ENCODE data around the gene FHIT.

Gene FHIT

DNA sequence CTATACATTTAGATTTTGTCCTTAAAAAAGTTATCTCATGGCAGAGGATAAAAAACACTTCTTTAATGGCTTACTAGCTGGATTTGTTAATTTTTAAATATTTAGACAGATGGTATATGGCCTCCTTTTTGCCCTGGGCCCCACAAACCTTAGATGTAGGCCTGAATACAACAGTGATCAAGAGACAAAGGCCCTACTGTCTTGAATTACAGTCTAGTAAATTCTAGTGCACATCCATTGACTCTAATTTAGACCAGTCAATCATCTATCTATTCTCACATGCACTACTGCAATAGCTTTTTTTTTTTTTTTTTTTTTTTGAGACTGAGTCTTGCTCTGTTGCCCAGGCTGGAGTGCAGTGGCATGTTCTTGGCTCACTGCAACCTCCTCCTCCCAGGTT is 452.8 kb downstream of the FHIT start:
- no peak overlapping the region for H3K4me3 ChIP-seq (ENCODE audit: low read depth, low read length)
- no peak for DNase-seq (ENCODE audit: low read depth)
- TF ChIP-seq, protein P1, sequence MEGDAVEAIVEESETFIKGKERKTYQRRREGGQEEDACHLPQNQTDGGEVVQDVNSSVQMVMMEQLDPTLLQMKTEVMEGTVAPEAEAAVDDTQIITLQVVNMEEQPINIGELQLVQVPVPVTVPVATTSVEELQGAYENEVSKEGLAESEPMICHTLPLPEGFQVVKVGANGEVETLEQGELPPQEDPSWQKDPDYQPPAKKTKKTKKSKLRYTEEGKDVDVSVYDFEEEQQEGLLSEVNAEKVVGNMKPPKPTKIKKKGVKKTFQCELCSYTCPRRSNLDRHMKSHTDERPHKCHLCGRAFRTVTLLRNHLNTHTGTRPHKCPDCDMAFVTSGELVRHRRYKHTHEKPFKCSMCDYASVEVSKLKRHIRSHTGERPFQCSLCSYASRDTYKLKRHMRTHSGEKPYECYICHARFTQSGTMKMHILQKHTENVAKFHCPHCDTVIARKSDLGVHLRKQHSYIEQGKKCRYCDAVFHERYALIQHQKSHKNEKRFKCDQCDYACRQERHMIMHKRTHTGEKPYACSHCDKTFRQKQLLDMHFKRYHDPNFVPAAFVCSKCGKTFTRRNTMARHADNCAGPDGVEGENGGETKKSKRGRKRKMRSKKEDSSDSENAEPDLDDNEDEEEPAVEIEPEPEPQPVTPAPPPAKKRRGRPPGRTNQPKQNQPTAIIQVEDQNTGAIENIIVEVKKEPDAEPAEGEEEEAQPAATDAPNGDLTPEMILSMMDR (IDR thresholded peaks at IDR 0.05; ENCODE audit: low read depth, low read length, missing control alignments) = no peak

DNA sequence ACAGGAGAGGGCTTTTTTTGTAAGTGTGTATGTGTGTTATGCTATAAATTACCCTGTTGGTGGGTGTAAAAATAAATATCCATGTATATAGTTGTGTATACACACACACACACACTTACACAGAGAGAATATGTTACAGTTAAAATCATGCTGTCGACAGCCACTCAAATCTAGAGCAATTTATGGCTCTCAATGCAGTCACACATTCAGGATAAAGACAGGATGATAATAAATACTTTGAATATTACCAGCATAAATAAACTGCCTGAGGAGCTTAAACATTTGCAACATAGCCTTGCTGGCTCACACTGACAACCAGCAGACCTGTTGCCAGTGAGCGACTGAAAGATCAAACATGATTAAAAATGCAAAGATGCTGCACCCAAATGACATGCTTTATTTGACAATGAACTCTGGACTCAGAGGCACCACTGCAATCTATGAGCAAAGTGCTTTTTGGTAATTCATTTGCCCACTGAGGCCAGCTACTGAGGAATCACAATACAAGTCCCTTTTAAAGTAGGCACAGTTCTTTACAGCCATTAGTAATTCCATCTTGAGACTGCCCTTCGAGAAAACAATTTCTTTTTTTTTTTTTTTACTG is 458.9 kb downstream of the FHIT start:
- no peak overlapping the region for H3K4me3 ChIP-seq (ENCODE audit: low read depth, low read length)
- TF ChIP-seq, protein P1 (IDR thresholded peaks at IDR 0.05; ENCODE audit: low read depth, low read length, missing control alignments) = no peak
- DNase-seq (ENCODE audit: low read depth) = no peak

DNA sequence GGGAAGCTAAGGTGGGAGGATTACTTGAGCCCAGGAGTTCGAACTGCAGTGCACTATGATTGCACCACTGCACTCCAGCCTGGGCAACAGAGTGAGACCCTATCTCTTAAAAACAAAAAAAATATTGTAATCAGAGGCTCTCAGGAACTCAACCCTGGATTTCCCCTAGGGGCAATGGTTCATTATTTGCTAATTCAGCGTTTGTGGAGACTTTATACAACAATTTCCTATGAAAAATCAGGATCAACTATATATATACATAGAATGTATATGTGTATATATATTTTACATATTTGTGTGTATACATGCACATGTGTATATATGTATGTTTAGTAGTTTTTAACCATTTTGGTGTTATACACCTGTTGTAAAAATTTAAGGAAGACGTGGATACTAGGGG is 463.1 kb downstream of the FHIT start:
- no peak for DNase-seq (ENCODE audit: low read depth)
- no peak overlapping the region for H3K4me3 ChIP-seq (ENCODE audit: low read depth, low read length)
- TF ChIP-seq, protein P1 (IDR thresholded peaks at IDR 0.05; ENCODE audit: low read depth, low read length, missing control alignments) = no peak

DNA sequence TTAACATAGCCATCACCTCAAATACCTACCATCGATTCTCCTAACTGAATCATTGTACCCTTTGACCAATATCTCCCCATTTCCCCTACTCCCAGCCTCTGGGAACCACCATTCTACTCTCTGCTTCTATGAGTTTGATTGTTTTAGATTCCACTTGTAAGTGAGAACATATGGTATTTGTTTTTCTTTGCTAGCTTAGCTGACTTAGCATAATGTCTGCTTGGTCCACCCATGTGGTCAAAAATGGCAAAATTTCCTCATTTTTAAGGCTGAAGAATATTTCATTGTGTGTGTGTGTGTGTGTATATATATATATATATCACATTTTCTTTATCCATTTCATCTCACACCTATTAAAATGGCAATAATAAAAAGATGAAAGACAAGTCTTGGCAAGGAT is 469.3 kb downstream of the FHIT start:
- DNase-seq (ENCODE audit: low read depth) = no peak
- TF ChIP-seq, protein P1 (IDR thresholded peaks at IDR 0.05; ENCODE audit: low read depth, low read length, missing control alignments) = no peak
- H3K4me3 ChIP-seq (ENCODE audit: low read depth, low read length) = no peak overlapping the region

DNA sequence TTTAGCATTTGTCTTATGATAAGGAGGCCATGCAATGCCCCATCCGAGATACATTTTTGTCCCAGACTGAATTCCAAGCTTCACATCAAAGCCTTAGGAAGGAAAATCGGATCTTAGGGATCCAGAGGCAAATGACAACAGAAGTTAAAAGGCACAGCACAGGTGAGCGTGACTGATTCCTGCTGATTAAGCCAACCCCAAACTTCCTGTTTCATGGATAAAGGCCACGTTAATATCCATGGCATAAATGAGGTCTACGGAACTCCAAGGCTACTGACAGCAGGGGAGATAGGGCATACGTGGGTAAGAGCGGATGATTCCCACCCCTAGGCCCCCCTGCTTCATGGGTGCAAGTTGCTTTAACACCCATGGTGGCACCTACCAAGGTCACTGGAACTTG is 471.6 kb downstream of the FHIT start:
- TF ChIP-seq, protein P1 (IDR thresholded peaks at IDR 0.05; ENCODE audit: low read depth, low read length, missing control alignments) = no peak
- no peak for DNase-seq (ENCODE audit: low read depth)
- H3K4me3 ChIP-seq (ENCODE audit: low read depth, low read length) = no peak overlapping the region

DNA sequence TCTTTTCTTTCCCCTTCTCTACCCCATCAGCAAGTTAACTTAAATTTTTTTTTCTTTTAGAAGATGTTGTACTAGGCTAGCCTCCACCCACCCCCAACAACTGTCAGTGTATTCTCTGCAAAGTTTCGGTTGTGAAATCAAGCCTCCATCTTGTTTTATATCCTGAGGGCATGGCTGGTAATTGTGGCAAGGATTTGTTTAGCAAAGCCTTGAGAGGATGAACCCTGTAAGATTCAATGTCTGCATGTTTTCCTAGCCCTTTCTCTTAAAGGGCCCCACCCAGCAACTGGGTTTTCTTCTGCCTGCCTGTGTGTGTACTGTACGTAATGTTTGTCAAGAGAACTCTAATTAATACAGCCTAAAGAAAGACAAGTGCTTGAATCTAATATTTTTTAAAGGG is 475.3 kb downstream of the FHIT start:
- TF ChIP-seq, protein P1 (IDR thresholded peaks at IDR 0.05; ENCODE audit: low read depth, low read length, missing control alignments) = no peak

DNA sequence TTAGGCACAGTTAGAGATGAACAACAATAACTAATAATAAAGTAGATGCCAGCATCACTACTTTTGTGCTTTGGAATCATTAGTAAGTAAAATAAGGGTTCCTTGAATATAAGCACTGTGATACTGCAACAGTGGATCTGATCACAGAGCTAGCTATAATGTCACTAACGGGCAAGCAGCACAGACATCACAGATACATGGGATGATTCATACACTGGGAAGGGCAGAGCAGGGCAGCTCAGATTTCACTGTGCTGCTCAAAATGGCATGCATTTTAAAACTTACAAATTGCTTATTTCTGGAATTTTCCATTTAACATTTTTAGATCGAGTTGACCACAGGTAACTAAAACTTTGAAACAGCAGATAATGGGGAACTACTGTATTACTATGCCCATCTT is 476.6 kb downstream of the FHIT start:
- DNase-seq (ENCODE audit: low read depth) = no peak
- TF ChIP-seq, protein P1 (IDR thresholded peaks at IDR 0.05; ENCODE audit: low read depth, low read length, missing control alignments) = no peak
- H3K4me3 ChIP-seq (ENCODE audit: low read depth, low read length) = no peak overlapping the region

More for the DNA sequence above, 475.3 kb downstream of the FHIT start:
- H3K4me3 ChIP-seq (ENCODE audit: low read depth, low read length) = no peak overlapping the region
- DNase-seq (ENCODE audit: low read depth) = no peak
